Islet of Langerhans (tissue), 1 donor: Measurements from ENCODE around the gene CDS2.
A peak's percentile ranks its signal among the peaks of the same experiment; 100 is the strongest.

ENCODE experiments used
- FAIRE-seq: peaks from one replicate; lab custom pipeline; 2011; peaks lifted over from hg19 to GRCh38; lab: Jason Lieb, UNC

The CDS2 gene

GRCh38 chr20:5212907-5213487 is 86.2 kb downstream of the CDS2 start:
- FAIRE-seq, result no peak

- FAIRE-seq, result no peak
These were observed 88.0 kb downstream of the CDS2 start for GRCh38 chr20:5214826-5215225.

- FAIRE-seq, result no peak
These were observed 89.0 kb downstream of the CDS2 start for GRCh38 chr20:5215672-5216304.

- no peak for FAIRE-seq
These were observed 89.9 kb downstream of the CDS2 start for GRCh38 chr20:5216663-5217062.

GRCh38 chr20:5217616-5218015 is 90.8 kb downstream of the CDS2 start:
- no peak for FAIRE-seq

- no peak for FAIRE-seq
These were observed 93.7 kb downstream of the CDS2 start for GRCh38 chr20:5220321-5221060.

GRCh38 chr20:5221061-5221430 is 94.2 kb downstream of the CDS2 start:
- no peak for FAIRE-seq

GRCh38 chr20:5222919-5223634 is 96.3 kb downstream of the CDS2 start:
- FAIRE-seq, result peak; percentile 24

- no peak for FAIRE-seq
These were observed 103.7 kb downstream of the CDS2 start for GRCh38 chr20:5230544-5230943.

GRCh38 chr20:5234158-5234557 is 107.3 kb downstream of the CDS2 start:
- peak; percentile 81 for FAIRE-seq

- no peak for FAIRE-seq
These were observed 108.2 kb downstream of the CDS2 start for GRCh38 chr20:5234978-5235377.
